ENCODE measurements around the gene ZMYND10.
A peak's percentile ranks its signal among the peaks of the same experiment; 100 is the strongest.

Gene ZMYND10

DNA sequence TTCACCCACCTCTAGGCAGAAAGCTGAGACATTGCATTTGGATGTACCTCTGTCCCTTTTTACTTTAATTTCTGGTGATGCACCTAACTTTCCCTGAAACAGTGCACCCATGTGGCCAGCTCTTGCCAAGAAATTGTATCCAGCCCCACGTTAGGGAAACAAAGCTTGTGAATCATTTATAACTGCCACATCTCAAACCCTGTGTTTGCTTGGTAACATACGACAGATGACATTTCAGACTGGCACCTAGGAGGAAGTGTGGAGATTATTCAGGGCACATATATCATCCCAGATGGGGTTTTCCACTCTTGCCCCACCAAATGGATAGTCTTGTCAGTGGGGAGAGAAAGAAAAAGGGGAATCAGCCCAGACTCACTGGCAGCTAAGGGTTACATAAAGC lies 7.2 kb upstream of the ZMYND10 start:
- Histone ChIP-seq H3K9me2 (replicated peaks; ENCODE audit: low read depth, low read length) (no peaks in the 10 kb centered on the region), H3K79me2 (ENCODE audit: insufficient read depth, low read length) (peaks cover 64% of the 10 kb centered on the region), H3F3A (ENCODE audit: low read depth) (no peaks in the 10 kb centered on the region), H3K9ac (ENCODE audit: low read depth, low read length, poor library complexity, severe bottlenecking) (no peak overlapping the region), H2AFZ (ENCODE audit: low read length) (no peak overlapping the region), H3K9me3 (ENCODE audit: insufficient read depth, low read depth, low read length) (no peaks in the 10 kb centered on the region), H4K20me1 (ENCODE audit: insufficient read depth, low read length, poor library complexity, severe bottlenecking) (peaks cover 33% of the 10 kb centered on the region), H3K27me3 (ENCODE audit: insufficient read depth, low read length, poor library complexity, severe bottlenecking) (no peaks in the 10 kb centered on the region), H3K4me1 (ENCODE audit: insufficient read depth, low read length, poor library complexity, severe bottlenecking) (peaks cover 53% of the 10 kb centered on the region), H3K4me2 (ENCODE audit: low read depth, low read length, poor library complexity, severe bottlenecking) (no peak overlapping the region), H3K36me3 (ENCODE audit: insufficient read depth, low read length) (peaks cover 16% of the 10 kb centered on the region; the same call in 1 of the 2 replicates), H3K4me3 (ENCODE audit: low read length, poor library complexity, severe bottlenecking) (no peak overlapping the region)
- TF ChIP-seq, protein P1, sequence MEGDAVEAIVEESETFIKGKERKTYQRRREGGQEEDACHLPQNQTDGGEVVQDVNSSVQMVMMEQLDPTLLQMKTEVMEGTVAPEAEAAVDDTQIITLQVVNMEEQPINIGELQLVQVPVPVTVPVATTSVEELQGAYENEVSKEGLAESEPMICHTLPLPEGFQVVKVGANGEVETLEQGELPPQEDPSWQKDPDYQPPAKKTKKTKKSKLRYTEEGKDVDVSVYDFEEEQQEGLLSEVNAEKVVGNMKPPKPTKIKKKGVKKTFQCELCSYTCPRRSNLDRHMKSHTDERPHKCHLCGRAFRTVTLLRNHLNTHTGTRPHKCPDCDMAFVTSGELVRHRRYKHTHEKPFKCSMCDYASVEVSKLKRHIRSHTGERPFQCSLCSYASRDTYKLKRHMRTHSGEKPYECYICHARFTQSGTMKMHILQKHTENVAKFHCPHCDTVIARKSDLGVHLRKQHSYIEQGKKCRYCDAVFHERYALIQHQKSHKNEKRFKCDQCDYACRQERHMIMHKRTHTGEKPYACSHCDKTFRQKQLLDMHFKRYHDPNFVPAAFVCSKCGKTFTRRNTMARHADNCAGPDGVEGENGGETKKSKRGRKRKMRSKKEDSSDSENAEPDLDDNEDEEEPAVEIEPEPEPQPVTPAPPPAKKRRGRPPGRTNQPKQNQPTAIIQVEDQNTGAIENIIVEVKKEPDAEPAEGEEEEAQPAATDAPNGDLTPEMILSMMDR (conservative IDR thresholded peaks at IDR 0.05; ENCODE audit: low read length): peak; percentile 52
- no peak for TF ChIP-seq EZH2phosphoT487 (IDR thresholded peaks at IDR 0.05; ENCODE audit: borderline replicate concordance)

DNA sequence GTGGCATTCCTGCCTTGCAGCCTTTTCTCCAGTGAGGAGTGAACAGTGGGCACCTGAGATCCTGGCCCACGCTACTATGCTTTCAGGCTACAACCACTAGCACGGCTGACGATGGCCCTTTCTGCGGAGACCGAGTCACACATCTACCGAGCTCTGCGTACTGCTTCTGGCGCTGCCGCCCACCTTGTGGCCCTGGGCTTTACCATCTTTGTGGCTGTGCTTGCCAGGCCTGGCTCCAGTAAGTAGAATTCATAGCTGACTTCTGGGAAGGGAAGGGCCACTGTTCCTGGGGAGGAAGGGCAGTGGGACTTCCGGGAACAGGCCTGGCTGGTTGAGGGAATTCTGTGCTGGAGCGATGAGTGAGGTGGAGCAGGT lies 5.8 kb upstream of the ZMYND10 start:
- Histone ChIP-seq H4K20me1 (ENCODE audit: insufficient read depth, low read length, poor library complexity, severe bottlenecking) (peaks cover 19% of the 10 kb centered on the region), H3K27me3 (ENCODE audit: insufficient read depth, low read length, poor library complexity, severe bottlenecking) (no peaks in the 10 kb centered on the region), H3F3A (ENCODE audit: low read depth) (peaks cover 2% of the 10 kb centered on the region; the same call in 1 of the 2 replicates), H3K4me1 (ENCODE audit: insufficient read depth, low read length, poor library complexity, severe bottlenecking) (peaks cover 41% of the 10 kb centered on the region), H2AFZ (ENCODE audit: low read length) (no peak overlapping the region), H3K79me2 (ENCODE audit: insufficient read depth, low read length) (peaks cover 51% of the 10 kb centered on the region), H3K9me3 (ENCODE audit: insufficient read depth, low read depth, low read length) (no peaks in the 10 kb centered on the region), H3K4me3 (ENCODE audit: low read length, poor library complexity, severe bottlenecking) (peak overlapping the region; percentile 85), H3K4me2 (ENCODE audit: low read depth, low read length, poor library complexity, severe bottlenecking) (peak overlapping the region; percentile 98), H3K9me2 (replicated peaks; ENCODE audit: low read depth, low read length) (no peaks in the 10 kb centered on the region), H3K9ac (ENCODE audit: low read depth, low read length, poor library complexity, severe bottlenecking) (peak overlapping the region; percentile 91), H3K36me3 (ENCODE audit: insufficient read depth, low read length) (peaks cover 16% of the 10 kb centered on the region; the same call in 1 of the 2 replicates)
- TF ChIP-seq EZH2phosphoT487 (IDR thresholded peaks at IDR 0.05; ENCODE audit: borderline replicate concordance): no peak
- TF ChIP-seq, protein P1 (conservative IDR thresholded peaks at IDR 0.05; ENCODE audit: low read length): no peak

DNA sequence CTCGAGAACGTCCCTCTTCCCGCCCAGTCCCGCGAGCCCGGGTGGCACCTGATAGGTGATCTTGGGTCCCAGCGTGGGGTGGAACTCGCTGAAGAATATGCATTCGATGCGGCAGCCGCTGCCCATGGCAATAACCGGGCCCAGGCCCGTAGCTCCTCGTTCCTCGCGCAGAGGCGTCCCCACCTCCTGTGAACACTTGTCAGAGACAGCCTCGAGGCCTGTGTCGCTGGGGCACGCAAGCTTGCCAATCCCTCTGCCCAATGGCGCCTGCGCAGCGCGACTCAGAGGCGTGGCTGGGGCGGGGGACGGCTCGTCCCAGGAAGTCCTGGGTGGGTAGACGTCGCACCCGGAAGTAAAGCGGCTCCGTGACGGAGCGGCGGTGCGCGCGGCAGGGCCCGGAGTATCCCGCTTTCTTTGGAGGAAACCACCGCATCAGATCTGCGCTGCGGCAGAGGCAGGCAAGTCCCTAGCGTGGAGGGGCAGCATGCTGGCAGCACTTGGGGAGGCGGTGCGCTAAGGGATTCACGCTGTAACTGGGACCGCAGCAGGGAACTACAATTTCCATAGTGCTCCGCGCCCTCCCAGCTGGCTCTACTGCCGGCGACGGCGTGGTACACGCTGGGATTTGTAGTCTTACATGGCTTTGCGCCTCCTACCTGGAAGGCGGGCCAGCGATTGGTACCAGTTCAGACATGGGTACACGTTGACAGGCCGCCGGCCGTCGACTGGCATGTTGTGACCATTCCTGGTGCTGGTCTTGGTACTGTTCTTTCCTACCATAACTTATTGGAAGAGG lies 5.2 kb upstream of the ZMYND10 start, which contains the start of the genes CYB561D2 and NPRL2:
Gene CYB561D2, plus strand, starts transcription at position 336 of the 796 bp plus-strand sequence. CDS start 572 bp downstream, outside the sequence.
Gene NPRL2, minus strand, starts transcription at position 249 of the 796 bp plus-strand sequence. Its CDS starts 123 bp downstream, at position 126.
- H2AFZ ChIP-seq (ENCODE audit: low read length): peak within 1 kb of the TSS; percentile 61
- peaks cover 45% of the 10 kb centered on the region for H3K79me2 ChIP-seq (ENCODE audit: insufficient read depth, low read length)
- H3K9me2 ChIP-seq (replicated peaks; ENCODE audit: low read depth, low read length): no peaks in the 10 kb centered on the region
- peak within 1 kb of the TSS; percentile 85 for H3K4me3 ChIP-seq (ENCODE audit: low read length, poor library complexity, severe bottlenecking)
- no peaks in the 10 kb centered on the region for H3K9me3 ChIP-seq (ENCODE audit: insufficient read depth, low read depth, low read length)
- TF ChIP-seq, protein P1 (conservative IDR thresholded peaks at IDR 0.05; ENCODE audit: low read length): no peak
- TF ChIP-seq EZH2phosphoT487 (IDR thresholded peaks at IDR 0.05; ENCODE audit: borderline replicate concordance): no peak
- H3K9ac ChIP-seq (ENCODE audit: low read depth, low read length, poor library complexity, severe bottlenecking): peak within 1 kb of the TSS; percentile 91
- no peaks in the 10 kb centered on the region for H3K27me3 ChIP-seq (ENCODE audit: insufficient read depth, low read length, poor library complexity, severe bottlenecking)
- peaks cover 16% of the 10 kb centered on the region; the same call in 1 of the 2 replicates for H3K36me3 ChIP-seq (ENCODE audit: insufficient read depth, low read length)
- peak within 1 kb of the TSS; percentile 98 for H3K4me2 ChIP-seq (ENCODE audit: low read depth, low read length, poor library complexity, severe bottlenecking)
- peaks cover 36% of the 10 kb centered on the region for H3K4me1 ChIP-seq (ENCODE audit: insufficient read depth, low read length, poor library complexity, severe bottlenecking)
- H4K20me1 ChIP-seq (ENCODE audit: insufficient read depth, low read length, poor library complexity, severe bottlenecking): peaks cover 13% of the 10 kb centered on the region
- H3F3A ChIP-seq (ENCODE audit: low read depth): peaks cover 2% of the 10 kb centered on the region; the same call in 1 of the 2 replicates
